ENCODE measurements around the gene ATP10A.
A peak's percentile ranks its signal among the peaks of the same experiment; 100 is the strongest.

The ATP10A gene

GRCh38 chr15:25740383-25741255 lies 122.5 kb downstream of the ATP10A start:
- DNase-seq (ENCODE audit: low spot score), result no peak

- DNase-seq (ENCODE audit: low spot score), result peak; percentile 22
Measured at GRCh38 chr15:25739687-25740121, 123.4 kb downstream of the ATP10A start.

GRCh38 chr15:25738171-25738965 lies 124.8 kb downstream of the ATP10A start:
- DNase-seq (ENCODE audit: low spot score), result no peak

DNA sequence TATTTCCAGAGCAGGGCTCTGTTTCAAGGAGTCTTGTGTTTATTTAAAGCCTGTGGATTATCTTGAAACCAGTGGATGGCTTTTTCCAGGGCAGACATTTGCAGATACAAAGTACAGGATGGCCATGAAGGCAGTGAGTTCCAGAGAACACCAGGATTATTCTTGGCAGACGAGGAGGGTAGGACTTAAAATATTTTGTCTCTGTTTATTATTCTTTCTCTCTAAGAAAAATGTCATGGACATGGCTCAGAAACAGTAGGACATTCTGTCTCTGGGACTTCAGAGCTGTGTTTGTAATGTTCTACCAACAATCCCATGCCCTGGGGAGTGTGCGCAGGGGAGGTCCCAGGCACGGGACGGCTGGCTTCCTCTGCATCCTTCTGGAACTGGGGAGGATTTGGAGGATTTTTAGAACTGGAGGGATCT lies 125.9 kb downstream of the ATP10A start:
- DNase-seq (ENCODE audit: low spot score), result no peak

- DNase-seq (ENCODE audit: low spot score), result no peak
Measured at GRCh38 chr15:25736461-25736860, 126.7 kb downstream of the ATP10A start.

- DNase-seq (ENCODE audit: low spot score), result no peak
Measured at GRCh38 chr15:25735550-25736384, 127.4 kb downstream of the ATP10A start.

GRCh38 chr15:25734680-25735355 lies 128.3 kb downstream of the ATP10A start:
- DNase-seq (ENCODE audit: low spot score), result no peak

DNA sequence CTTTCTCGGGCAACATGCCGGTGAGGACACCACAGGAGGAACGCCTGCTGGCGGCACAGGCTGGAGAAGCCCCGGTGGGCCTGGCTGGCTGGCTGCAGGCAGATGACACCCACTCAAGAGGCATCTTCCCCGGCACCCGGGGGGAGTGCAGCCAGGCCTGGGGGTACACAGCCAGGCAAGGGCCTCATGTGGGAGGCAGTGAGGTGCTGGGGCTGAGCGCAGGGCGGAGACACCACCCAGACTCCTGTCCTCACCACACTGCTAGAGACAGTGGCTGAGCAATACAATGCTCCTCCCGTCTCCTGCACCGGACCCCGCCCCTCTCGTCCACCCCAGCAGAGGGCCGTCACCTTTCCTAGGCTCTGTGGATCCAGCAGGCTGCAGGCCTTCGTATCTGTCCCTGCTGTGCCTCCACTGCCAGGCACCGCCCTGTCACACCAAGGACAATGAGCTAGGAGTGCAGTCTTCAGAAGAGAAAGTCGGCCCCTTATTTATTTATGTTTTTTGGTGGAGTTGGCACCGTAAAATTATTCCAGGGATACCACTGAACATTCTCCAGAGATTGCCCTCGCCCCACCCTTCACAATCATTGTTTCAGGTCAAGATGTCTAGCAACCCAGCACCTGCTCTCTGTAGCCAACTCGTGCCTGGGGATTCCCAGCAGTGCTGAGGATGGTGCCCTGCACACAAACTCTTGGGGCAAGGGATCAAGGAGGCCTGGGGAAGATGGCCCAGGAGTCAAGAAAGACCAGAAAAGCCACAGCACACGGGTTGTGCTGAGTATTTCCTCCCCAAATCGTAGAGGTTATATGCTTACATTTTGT lies 129.1 kb downstream of the ATP10A start:
- no peak for DNase-seq (ENCODE audit: low spot score)

DNA sequence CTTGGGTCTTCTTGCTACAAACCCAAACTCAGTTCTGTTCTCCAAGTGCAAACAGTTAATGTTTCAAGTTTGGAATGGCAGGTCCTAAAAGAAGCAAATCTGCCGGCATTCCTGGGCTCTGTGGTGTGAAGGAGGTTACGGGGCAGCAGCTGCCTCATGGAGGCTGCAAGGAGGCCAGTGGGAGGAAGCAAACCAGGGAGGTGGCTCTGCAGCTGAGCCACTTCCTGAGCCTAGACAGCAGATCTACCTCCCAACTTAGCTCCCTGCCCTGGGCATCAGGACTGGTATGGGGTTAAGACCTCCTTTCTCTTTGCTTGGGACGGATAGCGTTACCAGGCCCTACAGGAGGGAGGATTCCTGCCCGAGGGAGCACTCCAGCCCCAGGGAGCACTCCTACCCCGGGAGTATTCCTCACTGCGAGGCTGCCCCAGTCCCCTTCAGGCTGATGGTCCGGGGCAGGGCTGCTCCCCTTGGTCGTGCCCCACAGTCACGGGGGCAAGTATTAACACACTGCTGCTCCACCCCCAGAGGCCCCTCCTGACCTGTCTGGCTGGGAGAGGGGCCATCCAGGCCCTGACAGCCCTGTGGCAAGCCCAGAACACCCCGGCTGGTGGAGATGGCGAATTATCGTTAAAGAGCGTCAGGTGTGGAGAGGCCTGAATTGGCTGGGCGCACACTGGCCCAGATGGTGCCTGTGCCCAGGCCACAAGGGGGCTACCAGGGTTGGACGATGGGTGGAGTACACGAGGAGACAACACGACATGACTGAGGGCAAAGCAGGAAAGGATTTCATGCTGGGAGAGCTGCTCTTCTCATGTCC lies 129.9 kb downstream of the ATP10A start:
- no peak for DNase-seq (ENCODE audit: low spot score)

DNA sequence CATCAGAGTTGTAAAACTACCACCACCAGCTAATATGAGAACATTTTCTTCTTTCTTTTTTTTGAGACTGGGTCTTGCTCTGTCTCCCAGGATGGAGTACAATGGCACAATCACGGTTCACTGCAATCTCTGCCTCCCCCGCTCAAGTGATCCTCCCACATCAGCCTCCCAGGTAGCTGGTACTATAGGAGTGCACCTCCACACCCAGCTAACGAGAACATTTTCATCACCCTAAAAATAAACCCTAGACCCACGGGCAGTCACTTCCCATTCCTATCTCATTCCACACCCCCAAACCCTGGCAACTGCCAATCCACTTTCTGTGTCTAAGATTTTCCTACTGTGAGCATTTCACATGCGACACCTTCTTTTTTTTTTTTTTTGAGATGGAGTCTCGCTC lies 130.9 kb downstream of the ATP10A start:
- no peak for DNase-seq (ENCODE audit: low spot score)

DNA sequence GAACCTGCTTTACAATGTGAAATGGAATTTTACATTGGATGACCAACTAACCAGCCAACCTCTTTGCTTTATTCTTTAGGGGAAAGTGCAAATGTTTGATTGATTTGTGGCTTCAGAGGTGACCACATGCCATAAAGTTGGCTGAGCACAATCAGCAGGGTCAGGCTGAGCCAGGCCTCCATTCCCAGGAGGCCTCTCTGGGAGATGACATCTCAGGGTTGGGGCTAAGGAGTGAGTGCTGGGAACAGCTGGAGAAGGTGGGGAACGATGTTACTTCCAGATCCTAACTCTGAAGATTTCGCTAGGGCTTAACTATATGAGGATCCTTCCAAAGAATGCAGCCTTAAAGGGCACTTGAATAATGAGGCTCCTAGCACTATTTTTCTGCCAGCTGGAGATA lies 131.7 kb downstream of the ATP10A start:
- no peak for DNase-seq (ENCODE audit: low spot score)

GRCh38 chr15:25730918-25731317 lies 132.2 kb downstream of the ATP10A start:
- DNase-seq (ENCODE audit: low spot score), result no peak

DNA sequence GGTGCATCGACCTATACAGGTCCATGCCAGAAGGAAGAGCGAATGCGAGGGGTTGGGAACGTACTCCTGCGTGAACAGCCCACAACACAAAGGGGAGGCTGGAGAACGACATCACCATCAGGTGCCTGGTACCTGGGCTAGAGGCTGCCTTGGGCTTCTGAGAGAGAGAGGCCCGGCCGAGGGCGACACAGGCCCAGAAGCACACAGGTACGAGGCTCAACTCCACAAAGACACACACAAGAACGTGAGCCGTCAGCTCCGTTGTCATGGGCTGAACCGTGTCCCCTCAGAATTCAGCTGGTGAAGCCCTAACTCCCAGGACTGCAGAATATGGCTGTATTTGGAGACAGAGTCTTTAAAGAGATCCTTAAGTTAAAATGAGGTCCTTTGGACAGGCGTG lies 134.3 kb downstream of the ATP10A start:
- DNase-seq (ENCODE audit: low spot score), result no peak

DNA sequence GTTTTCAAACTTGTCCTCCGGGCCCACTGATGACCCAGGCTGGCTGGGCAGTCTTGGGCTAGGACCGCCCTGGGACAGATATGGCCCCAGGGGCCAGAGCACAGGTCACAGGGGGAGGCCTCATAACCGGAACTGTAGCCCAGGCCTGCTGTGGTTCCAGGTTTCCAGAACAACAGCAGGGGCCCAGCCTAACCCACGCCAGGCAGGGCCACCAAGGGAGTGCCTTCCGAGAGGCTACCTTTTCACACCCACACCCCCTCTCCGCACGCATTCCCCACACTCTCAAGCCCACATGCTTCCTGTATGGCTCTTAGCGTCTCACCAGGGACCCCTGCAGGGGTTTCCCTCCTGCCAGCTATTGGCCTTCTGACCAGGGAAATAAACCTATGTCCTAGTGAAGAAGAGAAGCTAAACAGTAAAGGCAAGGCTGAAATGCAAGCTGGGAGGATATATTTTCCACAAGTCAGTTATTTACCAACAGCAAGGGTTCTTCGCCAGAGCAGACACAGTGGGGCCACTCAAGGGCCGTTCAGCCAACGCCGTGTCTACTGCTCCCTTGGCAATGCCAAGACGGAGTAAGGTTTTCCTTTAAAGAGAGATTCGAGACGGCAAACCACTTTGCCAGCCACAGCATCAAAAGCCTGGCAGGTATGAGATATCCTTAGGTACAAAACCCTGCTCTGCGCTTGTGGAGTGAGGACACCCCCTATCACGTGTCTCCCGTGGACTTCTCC lies 135.1 kb downstream of the ATP10A start:
- DNase-seq (ENCODE audit: low spot score), result no peak

GRCh38 chr15:25727116-25727515 lies 136.0 kb downstream of the ATP10A start:
- DNase-seq (ENCODE audit: low spot score), result no peak

DNA sequence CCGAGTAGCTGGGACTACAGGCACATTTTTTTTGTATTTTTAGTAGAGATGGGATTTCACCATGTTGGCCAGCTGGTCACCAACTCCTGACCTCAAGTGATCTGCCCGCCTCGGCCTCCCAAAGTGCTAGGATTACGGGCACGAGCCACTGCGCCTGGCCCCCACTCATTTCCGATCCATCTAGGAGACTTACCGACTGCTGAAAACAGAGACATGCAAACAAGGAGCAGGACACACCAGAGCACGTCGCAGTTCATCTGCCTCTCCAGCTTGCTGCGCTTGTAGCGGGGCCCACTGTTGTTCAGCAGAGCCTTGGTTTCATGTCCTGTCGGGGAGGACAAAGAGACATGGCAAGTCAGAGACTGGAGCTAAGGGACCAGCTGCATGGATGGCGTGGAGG lies 137.4 kb downstream of the ATP10A start:
- DNase-seq (ENCODE audit: low spot score), result no peak

GRCh38 chr15:25724899-25725298 lies 138.2 kb downstream of the ATP10A start:
- no peak for DNase-seq (ENCODE audit: low spot score)

- DNase-seq (ENCODE audit: low spot score), result no peak
Measured at GRCh38 chr15:25721605-25721955, 141.5 kb downstream of the ATP10A start.
